GM18951 (cell line): ENCODE data around the gene ZNF221.

Experiments used
- POLR2A ChIP-seq: IDR thresholded peaks from 4 replicates; pipeline ENCODE4 v1.6.1; 2011; ENCODE audit warnings: mild to moderate bottlenecking; ENCODE audit not compliant: insufficient read length, insufficient read depth; ENCODE audit errors: extremely low read depth
- in situ Hi-C: fragments of 300-500 bp; cut with MboI; formaldehyde crosslinking; loops from one replicate; pipeline ENCODE4 v1.12.0; 2022; ENCODE audit warnings: low sequenced_read_pairs, mixed read lengths, inconsistent platforms; ENCODE audit not compliant: unreplicated experiment

ZNF221 gene

GRCh38 chr19:43997631-43998290, 46.7 kb downstream of the ZNF221 start:
- in situ Hi-C loops = no loop called here
- no peak for TF ChIP-seq POLR2A

- no peak for TF ChIP-seq POLR2A
- in situ Hi-C loops = no loop called here
Measured at GRCh38 chr19:44002212-44002565, 51.2 kb downstream of the ZNF221 start.

GRCh38 chr19:44002566-44003460, 51.8 kb downstream of the ZNF221 start, which contains the start of gene ZNF230:
TSS of gene ZNF230 (plus strand) at chr19:44002957. CDS start at chr19:44007079, 4,122 bp downstream.
- in situ Hi-C loops = no loop called here
- peak; percentile 73 for TF ChIP-seq POLR2A

- no peak for TF ChIP-seq POLR2A
- in situ Hi-C loops = no loop called here
Measured at GRCh38 chr19:44003461-44004009, 52.5 kb downstream of the ZNF221 start.

- in situ Hi-C loops = no loop called here
- no peak for TF ChIP-seq POLR2A
Measured at GRCh38 chr19:44005973-44006372, 54.9 kb downstream of the ZNF221 start.

- in situ Hi-C loops = no loop called here
- no peak for TF ChIP-seq POLR2A
Measured at GRCh38 chr19:44007473-44007872, 56.4 kb downstream of the ZNF221 start.

GRCh38 chr19:44010468-44010867, 59.4 kb downstream of the ZNF221 start:
- no peak for TF ChIP-seq POLR2A
- in situ Hi-C loops = no loop called here
